Stimulated activated CD4-positive, alpha-beta T cell treated with anti-CD3 and anti-CD28 coated beads, Interleukin-12 subunit alpha, Interleukin-12 subunit beta, amount 100 ng/mL, for 4 hours (primary cell): ENCODE results near the gene CUX1.
"Not testable (repeated sequence)": the region's sequence is repeated elsewhere in the genome, so short reads cannot be mapped to it uniquely, and the experiment has no call there.

Source experiments
- DNase-seq: peaks from one replicate; pipeline ENCODE4 v3.0.0-alpha.2; 2020

CUX1 gene

GRCh38 chr7:101961811-101962210 lies 144.4 kb downstream of the CUX1 start:
- DNase-seq: no peak

- DNase-seq: no peak
Measured at GRCh38 chr7:101963693-101964092, 146.3 kb downstream of the CUX1 start.

- DNase-seq: no peak
Measured at GRCh38 chr7:101964680-101965452, 147.4 kb downstream of the CUX1 start.

- DNase-seq: no peak
Measured at GRCh38 chr7:101968720-101969466, 151.5 kb downstream of the CUX1 start.

GRCh38 chr7:101969997-101970585 lies 152.7 kb downstream of the CUX1 start:
- DNase-seq: no peak

GRCh38 chr7:101970801-101971200 lies 153.4 kb downstream of the CUX1 start:
- no peak for DNase-seq

- DNase-seq: no peak
Measured at GRCh38 chr7:101971457-101971856, 154.0 kb downstream of the CUX1 start.

- no peak for DNase-seq
Measured at GRCh38 chr7:101972627-101973026, 155.2 kb downstream of the CUX1 start.

GRCh38 chr7:101973130-101973529 lies 155.7 kb downstream of the CUX1 start:
- DNase-seq: no peak

GRCh38 chr7:101974393-101974792 lies 157.0 kb downstream of the CUX1 start:
- DNase-seq: no peak

GRCh38 chr7:101975046-101975445 lies 157.6 kb downstream of the CUX1 start:
- DNase-seq: no peak

GRCh38 chr7:101976411-101976810 lies 159.0 kb downstream of the CUX1 start:
- no peak for DNase-seq

- no peak for DNase-seq
Measured at GRCh38 chr7:101977249-101977648, 159.8 kb downstream of the CUX1 start.

GRCh38 chr7:101978683-101979082 lies 161.3 kb downstream of the CUX1 start:
- no peak for DNase-seq

- no peak for DNase-seq
Measured at GRCh38 chr7:101983147-101983811, 165.9 kb downstream of the CUX1 start.

- DNase-seq: no peak
Measured at GRCh38 chr7:101984133-101984879, 166.9 kb downstream of the CUX1 start.

- DNase-seq: no peak
Measured at GRCh38 chr7:101985057-101985902, 167.9 kb downstream of the CUX1 start.

- no peak for DNase-seq
Measured at GRCh38 chr7:101985903-101986734, 168.7 kb downstream of the CUX1 start.

GRCh38 chr7:101987494-101987893 lies 170.1 kb downstream of the CUX1 start:
- no peak for DNase-seq

GRCh38 chr7:101988060-101988459 lies 170.6 kb downstream of the CUX1 start:
- not testable (repeated sequence) for DNase-seq

- DNase-seq: no peak
Measured at GRCh38 chr7:101988513-101988912, 171.1 kb downstream of the CUX1 start.
